Hepatocyte (in vitro differentiated cells): Measurements from ENCODE around the gene ZNF76. TPM values are rescaled to one million over a fixed set of nuclear protein-coding genes. Genes with fewer than 3 reads are reported as not detected.

Source experiments
- DNase-seq: peaks from one replicate; pipeline ENCODE4 v3.0.0-alpha.2; 2016; ENCODE audit warnings: low spot score
- H2AFZ ChIP-seq: fragments of 200-600 bp; sonication (generic); 2 replicates; pipeline ENCODE4 v1.6.0; 2016; ENCODE audit warnings: antibody characterized with exemption, mild to moderate bottlenecking
- H3K27ac ChIP-seq: fragments of 200-600 bp; sonication (generic); 2 replicates; pipeline ENCODE4 v1.5.1; 2016; ENCODE audit warnings: mild to moderate bottlenecking
- H3K27me3 ChIP-seq: fragments of 200-600 bp; sonication (generic); 2 replicates; pipeline ENCODE4 v1.6.1; 2016
- H3K36me3 ChIP-seq: fragments of 200-600 bp; sonication (generic); replicated peaks from 2 replicates; pipeline ENCODE4 v1.5.1; 2016; ENCODE audit warnings: low read depth; ENCODE audit not compliant: insufficient read depth
- H3K4me1 ChIP-seq: fragments of 200-600 bp; sonication (generic); 2 replicates; pipeline ENCODE4 v1.5.1; 2016; ENCODE audit warnings: mild to moderate bottlenecking, moderate library complexity; ENCODE audit not compliant: insufficient read depth
- H3K4me2 ChIP-seq: fragments of 200-600 bp; sonication (generic); 2 replicates; pipeline ENCODE4 v1.6.0; 2016
- H3K4me3 ChIP-seq: fragments of 200-600 bp; sonication (generic); 2 replicates; pipeline ENCODE4 v1.5.1; 2016; ENCODE audit warnings: mild to moderate bottlenecking
- H3K79me2 ChIP-seq: fragments of 200-600 bp; sonication (generic); 2 replicates; pipeline ENCODE4 v1.6.0; 2017; ENCODE audit warnings: mild to moderate bottlenecking
- H3K9me2 ChIP-seq: fragments of 200-600 bp; sonication (generic); replicated peaks from 2 replicates; pipeline ENCODE4 v1.6.0; 2017; ENCODE audit warnings: mild to moderate bottlenecking; ENCODE audit not compliant: insufficient read depth
- H3K9me3 ChIP-seq: fragments of 200-600 bp; sonication (generic); 2 replicates; pipeline ENCODE4 v1.5.1; 2016; ENCODE audit warnings: low read depth, mild to moderate bottlenecking
- H4K20me1 ChIP-seq: fragments of 200-600 bp; sonication (generic); 2 replicates; pipeline ENCODE4 v1.6.0; 2016; ENCODE audit warnings: mild to moderate bottlenecking; ENCODE audit not compliant: insufficient read depth, poor library complexity, severe bottlenecking
- EZH2 ChIP-seq: fragments of 200-600 bp; sonication (generic); IDR thresholded peaks from 2 replicates; pipeline ENCODE4 v1.6.1; 2016; ENCODE audit warnings: antibody characterized with exemption, mild to moderate bottlenecking, borderline replicate concordance
- EZH2phosphoT487 ChIP-seq: fragments of 200-600 bp; sonication (generic); IDR thresholded peaks from one replicate; pipeline ENCODE4 v1.6.1; 2018; ENCODE audit warnings: antibody characterized with exemption, mild to moderate bottlenecking, low read depth, moderate library complexity; ENCODE audit not compliant: unreplicated experiment, severe bottlenecking
- WGBS: methylation state at CpG from one replicate; pipeline ENCODE4 v1.1.6; 2016; ENCODE audit warnings: low lambda C conversion rate; ENCODE audit errors: missing lambda C conversion rate; 5-methylcytosine and 5-hydroxymethylcytosine counted together
- polyA plus RNA-seq: library from polyadenylated mRNA; unstranded; fragments of >200 nt; fragmentation: Nextera tagmentation; extraction: Ambion mirVana; gene quantifications from 2 replicates; pipeline ENCODE4 v1.2.1, GENCODE V29; 2016
- total RNA-seq: library from RNA; depleted of rRNA; stranded (reverse); fragments of >200 nt; gene quantifications from 2 replicates; pipeline ENCODE4 v1.2.3, GENCODE V29; 2014
- TF ChIP-seq, protein P1 (sequence below): fragments of 200-600 bp; sonication (generic); IDR thresholded peaks from 2 replicates; pipeline ENCODE4 v1.5.1; 2016; ENCODE audit warnings: antibody characterized with exemption, mild to moderate bottlenecking; ENCODE audit not compliant: poor library complexity

The ZNF76 gene
- total and polyA plus RNA-seq, 2 experiments from 2014 or later, result 17.0 to 28.0 TPM

- Histone ChIP-seq H3K4me2 (no peak overlapping the region), H2AFZ (no peak overlapping the region), H3K4me1 (peaks cover 21% of the 10 kb centered on the region), H3K27ac (no peak overlapping the region), H3K27me3 (no peaks in the 10 kb centered on the region), H3K9me3 (no peaks in the 10 kb centered on the region), H3K4me3 (no peak overlapping the region), H3K79me2 (no peaks in the 10 kb centered on the region), H3K36me3 (no peaks in the 10 kb centered on the region), H3K9me2 (no peaks in the 10 kb centered on the region), H4K20me1 (no peaks in the 10 kb centered on the region)
- DNase-seq, result no peak
- TF ChIP-seq EZH2 (no peak), EZH2phosphoT487 (no peak)
- TF ChIP-seq, protein P1, sequence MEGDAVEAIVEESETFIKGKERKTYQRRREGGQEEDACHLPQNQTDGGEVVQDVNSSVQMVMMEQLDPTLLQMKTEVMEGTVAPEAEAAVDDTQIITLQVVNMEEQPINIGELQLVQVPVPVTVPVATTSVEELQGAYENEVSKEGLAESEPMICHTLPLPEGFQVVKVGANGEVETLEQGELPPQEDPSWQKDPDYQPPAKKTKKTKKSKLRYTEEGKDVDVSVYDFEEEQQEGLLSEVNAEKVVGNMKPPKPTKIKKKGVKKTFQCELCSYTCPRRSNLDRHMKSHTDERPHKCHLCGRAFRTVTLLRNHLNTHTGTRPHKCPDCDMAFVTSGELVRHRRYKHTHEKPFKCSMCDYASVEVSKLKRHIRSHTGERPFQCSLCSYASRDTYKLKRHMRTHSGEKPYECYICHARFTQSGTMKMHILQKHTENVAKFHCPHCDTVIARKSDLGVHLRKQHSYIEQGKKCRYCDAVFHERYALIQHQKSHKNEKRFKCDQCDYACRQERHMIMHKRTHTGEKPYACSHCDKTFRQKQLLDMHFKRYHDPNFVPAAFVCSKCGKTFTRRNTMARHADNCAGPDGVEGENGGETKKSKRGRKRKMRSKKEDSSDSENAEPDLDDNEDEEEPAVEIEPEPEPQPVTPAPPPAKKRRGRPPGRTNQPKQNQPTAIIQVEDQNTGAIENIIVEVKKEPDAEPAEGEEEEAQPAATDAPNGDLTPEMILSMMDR, result no peak
- 86% methylated on average over 5 of the region's 5 CpGs for WGBS
Observed at GRCh38 chr6:35242486-35242885, 17.0 kb upstream of the ZNF76 start.

DNA sequence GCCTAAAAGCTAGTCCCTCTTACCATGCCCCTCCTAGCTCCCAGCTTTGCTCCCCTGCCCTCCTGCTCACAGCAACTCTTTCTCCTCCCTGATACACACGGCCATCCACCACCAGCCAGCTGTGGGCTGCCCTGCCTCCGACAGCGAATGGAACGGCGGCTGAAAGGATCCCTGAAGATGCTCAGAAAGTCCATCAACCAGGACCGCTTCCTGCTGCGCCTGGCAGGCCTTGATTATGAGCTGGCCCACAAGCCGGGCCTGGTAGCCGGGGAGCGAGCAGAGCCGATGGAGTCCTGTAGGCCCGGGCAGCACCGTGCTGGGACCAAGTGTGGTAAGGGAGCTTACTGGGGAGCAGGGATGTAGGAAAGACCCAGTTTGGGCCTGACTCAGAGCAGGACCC lies 16.6 kb upstream of the ZNF76 start:
- no peaks in the 10 kb centered on the region for H3K79me2 ChIP-seq
- H3K27ac ChIP-seq, result no peak overlapping the region
- H2AFZ ChIP-seq, result no peak overlapping the region
- no peaks in the 10 kb centered on the region for H3K9me3 ChIP-seq
- H3K36me3 ChIP-seq, result no peaks in the 10 kb centered on the region
- peaks cover 17% of the 10 kb centered on the region for H3K4me1 ChIP-seq
- no peaks in the 10 kb centered on the region for H3K9me2 ChIP-seq
- 95% methylated on average over 13 of the region's 13 CpGs for WGBS
- H3K4me2 ChIP-seq, result no peak overlapping the region
- no peaks in the 10 kb centered on the region for H3K27me3 ChIP-seq
- no peak for DNase-seq
- H3K4me3 ChIP-seq, result no peak overlapping the region
- H4K20me1 ChIP-seq, result no peaks in the 10 kb centered on the region
- no peak for TF ChIP-seq EZH2phosphoT487
- TF ChIP-seq, protein P1, result no peak
- no peak for TF ChIP-seq EZH2

DNA sequence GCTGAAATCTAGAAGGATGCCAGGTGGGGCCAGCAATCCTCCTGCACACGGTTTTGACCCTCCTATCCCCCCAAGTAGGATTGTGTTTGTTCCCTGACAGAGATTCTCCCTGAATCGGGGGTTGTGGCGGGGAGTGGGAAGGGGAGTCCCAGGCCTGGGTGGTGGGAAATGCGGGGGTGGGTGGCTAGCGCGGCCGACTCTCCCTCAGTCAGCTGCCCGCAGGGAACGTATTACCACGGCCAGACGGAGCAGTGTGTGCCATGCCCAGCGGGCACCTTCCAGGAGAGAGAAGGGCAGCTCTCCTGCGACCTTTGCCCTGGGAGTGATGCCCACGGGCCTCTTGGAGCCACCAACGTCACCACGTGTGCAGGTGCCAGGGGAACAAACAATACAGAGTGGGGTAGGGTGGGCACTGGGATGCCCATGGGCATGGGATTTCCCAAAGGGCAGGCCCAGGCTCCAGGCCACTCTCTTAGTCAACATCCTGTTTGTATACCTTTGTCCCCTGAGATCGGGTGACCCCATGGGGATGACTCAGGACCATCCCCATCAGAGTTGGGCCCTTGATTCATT lies 16.1 kb upstream of the ZNF76 start:
- 87% methylated on average over 10 of the region's 17 CpGs for WGBS
- no peaks in the 10 kb centered on the region for H4K20me1 ChIP-seq

More for the DNA sequence above, 16.1 kb upstream of the ZNF76 start:
- Histone ChIP-seq H3K4me3 (no peak overlapping the region), H3K4me2 (no peak overlapping the region), H3K4me1 (peaks cover 12% of the 10 kb centered on the region), H3K79me2 (no peaks in the 10 kb centered on the region), H3K9me3 (no peaks in the 10 kb centered on the region), H3K9me2 (no peaks in the 10 kb centered on the region), H3K36me3 (no peaks in the 10 kb centered on the region), H3K27ac (no peak overlapping the region), H2AFZ (no peak overlapping the region), H3K27me3 (no peaks in the 10 kb centered on the region)
- DNase-seq, result no peak
- TF ChIP-seq EZH2, result no peak
- no peak for TF ChIP-seq EZH2phosphoT487
- TF ChIP-seq, protein P1, result no peak
